ENCODE measurements around the gene PLCE1.
"Not testable (repeated sequence)": the region's sequence is repeated elsewhere in the genome, so short reads cannot be mapped to it uniquely, and the experiment has no call there.

Gene PLCE1

DNA sequence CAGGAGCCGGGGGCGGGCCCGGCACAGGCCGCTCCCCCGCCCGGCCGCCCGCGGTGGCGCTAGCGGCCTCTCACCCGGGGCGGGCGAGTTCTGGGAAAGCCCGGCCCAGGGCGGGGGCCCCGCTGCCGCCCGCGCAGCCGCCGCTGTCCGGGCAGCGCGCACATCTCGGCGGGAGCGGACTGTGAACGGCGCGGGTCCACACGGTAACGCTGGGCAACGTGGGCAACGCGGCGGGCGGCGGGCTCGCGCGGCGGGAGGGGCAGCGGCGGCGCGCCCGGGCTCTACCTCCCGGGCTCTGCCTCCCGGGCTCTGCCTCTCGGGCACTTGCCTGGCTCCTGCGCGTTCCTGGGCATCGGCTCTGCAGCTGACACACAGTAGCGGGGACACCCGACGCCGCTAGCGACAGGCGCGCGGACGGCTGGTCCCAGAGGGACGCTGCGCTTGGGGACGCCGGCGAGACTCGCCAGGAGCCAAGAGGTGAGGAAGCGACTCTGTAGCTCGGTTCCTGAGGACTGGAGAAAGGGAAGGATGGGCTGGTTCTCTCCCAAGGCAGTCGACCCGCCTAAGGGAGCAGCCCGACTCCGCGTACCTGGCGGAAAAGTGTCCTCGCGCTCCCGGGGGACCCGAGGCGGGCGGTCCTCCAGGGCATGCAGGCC is at the start of gene PLCE1:
Gene PLCE1, plus strand, starts transcription at position 150 of the 656 bp plus-strand sequence. CDS start 37,116 bp downstream, outside the sequence.
- no peak for DNase-seq

GRCh38 chr10:93945819-93946218 is 47.9 kb upstream of the PLCE1 start:
- DNase-seq, result no peak

- DNase-seq, result no peak
Measured at GRCh38 chr10:93947055-93947454, 46.7 kb upstream of the PLCE1 start.

DNA sequence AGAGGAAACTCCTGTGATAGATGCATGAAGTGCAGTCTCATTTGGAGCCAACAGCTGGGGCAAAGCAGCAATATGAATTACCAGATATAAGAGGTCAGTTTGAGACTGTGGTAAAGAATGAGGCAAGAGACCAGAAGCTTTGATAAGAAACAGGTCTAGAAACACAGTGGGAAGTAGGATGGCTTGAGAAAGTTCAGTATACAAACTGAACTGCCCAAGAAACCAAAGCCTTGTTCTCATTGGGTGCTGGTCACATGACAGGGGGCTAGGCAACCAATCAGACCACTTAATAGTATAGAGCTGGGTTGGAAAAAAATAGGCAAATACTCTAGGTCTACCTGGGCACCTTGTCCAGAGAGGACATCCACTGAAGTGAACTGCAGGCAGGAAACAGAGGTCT is 46.2 kb upstream of the PLCE1 start:
- DNase-seq, result no peak

GRCh38 chr10:93951905-93952304 is 41.8 kb upstream of the PLCE1 start:
- no peak for DNase-seq

GRCh38 chr10:93954299-93954698 is 39.4 kb upstream of the PLCE1 start:
- no peak for DNase-seq

DNA sequence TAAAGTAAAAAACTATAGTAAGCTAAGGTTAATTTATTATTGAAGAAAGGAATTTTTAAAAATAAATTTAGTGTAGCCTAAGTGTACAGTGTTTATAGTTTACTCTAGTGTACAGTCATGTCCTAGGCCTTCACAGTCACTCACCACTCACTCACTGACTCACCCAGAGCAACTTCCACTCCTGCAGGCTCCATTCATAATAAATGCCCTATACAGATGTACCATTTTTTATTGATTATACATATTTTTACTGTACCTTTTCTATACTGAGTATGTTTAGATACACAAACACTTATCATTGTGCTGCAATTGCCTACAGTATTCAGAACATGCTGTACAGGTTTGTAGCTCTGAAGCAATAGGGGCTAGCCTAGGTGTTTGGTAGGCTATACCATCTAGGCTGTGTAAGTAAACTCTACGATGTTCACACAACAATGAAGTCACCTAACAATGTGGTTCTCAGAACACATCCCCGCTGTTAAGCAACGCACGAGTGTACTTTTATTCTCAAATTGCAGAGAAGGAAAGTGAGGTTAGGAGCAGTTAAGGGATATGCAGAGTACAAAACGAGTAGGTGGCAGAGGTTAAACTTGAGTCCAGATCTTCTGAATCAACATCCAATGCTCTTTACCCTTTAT is 38.9 kb upstream of the PLCE1 start:
- DNase-seq, result no peak

- DNase-seq, result no peak
Measured at GRCh38 chr10:93958834-93959233, 34.9 kb upstream of the PLCE1 start.

DNA sequence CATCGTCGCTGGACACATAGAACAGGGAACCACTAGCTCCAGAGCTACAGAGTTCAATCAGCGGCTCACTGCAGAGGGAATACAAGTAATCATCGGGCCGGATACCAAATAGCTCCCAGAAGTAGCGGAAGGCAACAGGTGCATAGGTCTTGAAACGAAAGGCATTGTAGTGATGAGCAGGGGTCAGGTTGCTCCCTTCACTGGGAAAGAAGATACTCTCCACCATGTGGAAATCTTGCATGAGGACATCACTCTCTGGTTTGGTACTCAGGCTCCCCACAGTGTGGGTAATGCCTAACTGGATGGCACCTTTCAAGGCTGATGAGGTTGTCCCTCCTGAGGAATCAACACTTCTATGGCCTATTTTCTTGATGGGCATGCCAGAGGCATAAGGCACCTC is 32.7 kb upstream of the PLCE1 start:
- DNase-seq, result not testable (repeated sequence)

- DNase-seq, result no peak
Measured at GRCh38 chr10:93962973-93963372, 30.8 kb upstream of the PLCE1 start.

DNA sequence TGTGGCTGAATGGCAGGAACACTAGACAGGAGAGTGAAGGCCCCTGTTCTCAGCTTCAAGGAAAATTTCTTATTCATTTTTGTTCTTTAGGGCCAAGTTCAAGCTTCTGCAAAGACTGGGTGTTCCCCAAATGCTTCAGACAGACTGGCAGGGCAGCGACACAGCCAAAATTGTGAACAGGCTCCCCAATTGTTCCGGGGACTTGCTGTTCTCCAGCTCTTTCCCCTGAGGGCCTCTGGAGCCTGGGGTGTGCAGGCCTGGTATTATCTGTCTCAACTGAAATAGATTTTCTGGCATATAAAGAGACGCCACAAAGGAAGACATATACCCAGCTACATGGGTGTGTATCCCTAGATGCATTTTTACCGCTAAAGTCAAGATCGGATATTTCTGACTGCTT is 30.3 kb upstream of the PLCE1 start:
- no peak for DNase-seq

DNA sequence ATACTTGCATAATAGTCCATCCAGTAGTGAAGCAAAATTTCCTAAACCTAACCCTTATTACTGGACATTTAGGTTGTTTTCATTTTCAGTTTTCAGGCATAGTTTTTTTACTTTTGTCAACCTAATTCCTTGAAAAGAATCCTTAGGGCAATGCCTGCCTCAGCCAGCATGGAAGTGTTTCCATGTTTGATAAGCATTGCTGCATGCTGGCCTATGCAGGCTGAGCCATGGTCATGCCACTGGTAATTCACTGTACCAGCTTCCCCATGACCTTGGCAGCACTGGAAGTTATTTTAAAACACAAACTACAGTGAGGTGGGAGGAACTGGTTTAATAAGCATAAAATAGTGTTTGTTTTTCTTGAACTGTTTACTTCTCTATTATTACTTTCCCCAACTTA is 27.8 kb upstream of the PLCE1 start:
- no peak for DNase-seq

GRCh38 chr10:93967756-93968155 is 26.0 kb upstream of the PLCE1 start:
- no peak for DNase-seq

GRCh38 chr10:93968540-93968945 is 25.2 kb upstream of the PLCE1 start:
- no peak for DNase-seq

GRCh38 chr10:93970433-93971010 is 23.2 kb upstream of the PLCE1 start:
- not testable (repeated sequence) for DNase-seq

DNA sequence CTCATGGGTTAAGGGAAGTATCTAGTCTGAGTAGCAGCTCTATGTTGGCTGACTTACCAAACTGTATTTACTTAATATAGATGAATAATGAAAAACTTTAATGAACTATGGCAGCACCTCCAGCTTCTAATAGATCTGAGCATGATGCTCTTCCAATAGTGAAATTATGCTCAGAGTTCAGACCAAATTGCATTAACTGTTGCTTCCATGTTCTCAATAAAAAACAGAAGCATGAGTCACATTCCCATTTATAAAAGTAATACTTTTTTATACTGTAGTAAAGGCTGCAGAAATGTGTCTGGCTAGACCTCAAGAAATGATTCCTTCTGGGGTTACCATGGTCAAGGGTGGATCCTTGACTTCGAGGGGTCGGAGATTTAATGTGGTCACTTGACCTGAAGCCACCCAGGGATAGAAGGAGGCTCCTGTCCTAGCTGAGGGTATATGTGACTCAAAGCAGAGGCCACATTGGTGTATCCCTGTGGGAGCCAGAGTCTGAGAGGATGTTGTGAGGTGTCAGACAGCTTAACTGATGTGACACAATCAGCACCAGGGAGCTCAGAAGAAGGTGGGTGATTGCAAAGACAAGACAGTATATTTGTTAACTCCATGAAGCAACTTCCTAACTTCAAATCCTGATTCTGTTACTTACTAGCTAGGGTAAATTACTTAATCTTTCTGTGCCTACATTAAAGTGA is 19.8 kb upstream of the PLCE1 start:
- no peak for DNase-seq

DNA sequence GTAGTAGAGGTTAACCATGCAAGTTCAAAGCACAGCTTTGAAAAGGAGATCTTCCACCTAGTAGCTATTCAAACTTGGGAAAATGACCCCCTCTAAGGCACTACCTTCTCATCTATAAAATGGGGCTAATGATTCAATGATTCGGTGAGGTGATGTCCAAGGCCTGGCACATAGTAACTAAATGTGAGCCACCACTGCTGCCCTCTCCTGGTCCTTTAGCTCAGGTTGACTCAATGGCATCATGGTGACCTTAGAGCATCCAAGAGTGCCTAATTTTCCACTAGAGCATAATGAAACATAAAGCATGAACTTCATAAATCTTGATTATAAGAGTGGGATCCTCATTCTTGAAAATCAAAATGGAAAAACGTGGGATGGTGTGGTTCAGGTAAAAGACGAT is 16.3 kb upstream of the PLCE1 start:
- DNase-seq, result no peak

- DNase-seq, result no peak
Measured at GRCh38 chr10:93980486-93980885, 13.2 kb upstream of the PLCE1 start.

- no peak for DNase-seq
Measured at GRCh38 chr10:93991114-93991513, 2.6 kb upstream of the PLCE1 start.

GRCh38 chr10:93991596-93992284 is 2.0 kb upstream of the PLCE1 start:
- no peak for DNase-seq

- no peak for DNase-seq
Measured at GRCh38 chr10:93992400-93993030, 1.2 kb upstream of the PLCE1 start.

DNA sequence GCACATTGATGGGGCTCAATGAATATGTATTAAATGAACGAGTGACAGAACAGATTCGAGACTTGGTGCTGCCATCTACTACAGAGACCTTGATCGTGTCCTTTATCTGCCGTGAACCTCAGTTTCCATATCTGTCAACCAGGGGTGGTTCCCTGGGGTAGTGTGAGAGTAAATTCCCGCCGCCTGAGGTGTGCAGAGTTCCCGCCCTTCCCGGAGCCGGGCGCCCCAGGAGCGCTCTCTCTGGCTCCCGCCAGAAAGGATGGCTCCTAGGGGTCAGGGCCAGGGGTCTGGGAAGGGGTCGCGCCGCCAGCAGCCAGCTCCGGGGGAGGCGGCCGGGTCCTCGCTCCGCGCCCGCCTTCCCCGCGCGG is 333 bp upstream of the PLCE1 start:
- no peak for DNase-seq

DNA sequence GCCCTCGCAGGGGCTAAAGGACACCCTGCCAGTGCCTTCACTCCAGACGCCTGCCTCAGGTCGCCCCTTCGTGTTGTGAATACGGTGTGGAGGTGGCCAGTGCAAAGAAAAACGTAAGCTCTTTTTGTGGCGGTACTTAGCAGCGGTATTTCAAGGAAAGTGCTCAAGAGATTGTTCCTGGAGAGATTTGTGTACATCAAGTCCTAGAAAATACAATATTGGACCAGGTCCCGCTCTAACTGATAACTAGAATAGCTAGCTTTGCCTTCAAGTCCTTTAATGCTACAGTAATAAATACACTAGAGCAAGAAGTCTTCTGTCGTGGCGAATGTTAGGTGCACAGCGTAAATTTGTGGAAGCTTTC is 689 bp downstream of the PLCE1 start:
- DNase-seq, result no peak

Measured in CD4-positive, alpha-beta T cell treated with Interleukin-17A for 1 hour (primary cell).